ENCODE measurements around the gene NDUFV2. TPM values are rescaled to one million over a fixed set of nuclear protein-coding genes. Genes with fewer than 3 reads are reported as not detected.

NDUFV2 gene
- polyA plus RNA-seq, 3 donors: 55.4 to 184 (median 162) TPM

- Histone ChIP-seq H3K9me3 (replicated peaks in 1 of 2; ENCODE audit: control insufficient read depth in 1 of 2, insufficient read depth in 1 of 2, low read length in 2 of 2) (no peaks in the 10 kb centered on the region), H3K9ac (ENCODE audit: insufficient read depth, low read length, poor library complexity, severe bottlenecking) (no peak overlapping the region), H3K27ac (ENCODE audit: low read depth in 1 of 2, low read length in 2 of 2) (no peak overlapping the region), H3K36me3 (replicated peaks in 1 of 2; ENCODE audit: control insufficient read depth in 1 of 2, insufficient read depth in 2 of 2, low read length in 2 of 2) (no peaks in the 10 kb centered on the region), H4K20me1 (ENCODE audit: insufficient read depth, low read length) (no peaks in the 10 kb centered on the region), H3K4me1 (ENCODE audit: control insufficient read depth in 1 of 2, insufficient read depth in 2 of 2, low read length in 2 of 2) (peaks cover 13 to 17% of the 10 kb centered on the region in 2 donors), H3K4me3 (replicated peaks in 1 of 3; ENCODE audit: low read depth in 2 of 3, low read length in 3 of 3) (peak overlapping the region in 1 of 3 experiments; percentile 28), H3K27me3 (ENCODE audit: control insufficient read depth in 2 of 2, insufficient read depth in 2 of 2, low read length in 2 of 2) (no peaks in the 10 kb centered on the region), H3K4me2 (replicated peaks; ENCODE audit: extremely low read depth, low read length, poor library complexity, severe bottlenecking) (peak overlapping the region; percentile 28), H3K79me2 (ENCODE audit: insufficient read depth, low read length) (no peaks in the 10 kb centered on the region), H2AFZ (ENCODE audit: insufficient read depth, low read depth, low read length, poor library complexity, severe bottlenecking) (peak overlapping the region; percentile 69)
- peak overlapping the region; percentile 51 to 75 for H3K4me3 Mint-ChIP-seq
- H3K27ac Mint-ChIP-seq: peak overlapping the region in 5 of 7 donors; percentile 2 to 72 (median 70)
- intact Hi-C loops (cut with micrococcal nuclease): loop anchor here in 1 of 2 donors (5.0 to 10.0 kb wide), 2 partner anchors 135 to 263 kb away; partner anchors contain the start of gene TWSG1
- peaks cover 34% of the 10 kb centered on the region for H3K4me1 Mint-ChIP-seq
- WGBS (ENCODE audit: insufficient coverage): 0% methylated on average over 2 of the region's 9 CpGs
- no peaks in the 10 kb centered on the region for H3K36me3 Mint-ChIP-seq
- TF ChIP-seq, protein P1, sequence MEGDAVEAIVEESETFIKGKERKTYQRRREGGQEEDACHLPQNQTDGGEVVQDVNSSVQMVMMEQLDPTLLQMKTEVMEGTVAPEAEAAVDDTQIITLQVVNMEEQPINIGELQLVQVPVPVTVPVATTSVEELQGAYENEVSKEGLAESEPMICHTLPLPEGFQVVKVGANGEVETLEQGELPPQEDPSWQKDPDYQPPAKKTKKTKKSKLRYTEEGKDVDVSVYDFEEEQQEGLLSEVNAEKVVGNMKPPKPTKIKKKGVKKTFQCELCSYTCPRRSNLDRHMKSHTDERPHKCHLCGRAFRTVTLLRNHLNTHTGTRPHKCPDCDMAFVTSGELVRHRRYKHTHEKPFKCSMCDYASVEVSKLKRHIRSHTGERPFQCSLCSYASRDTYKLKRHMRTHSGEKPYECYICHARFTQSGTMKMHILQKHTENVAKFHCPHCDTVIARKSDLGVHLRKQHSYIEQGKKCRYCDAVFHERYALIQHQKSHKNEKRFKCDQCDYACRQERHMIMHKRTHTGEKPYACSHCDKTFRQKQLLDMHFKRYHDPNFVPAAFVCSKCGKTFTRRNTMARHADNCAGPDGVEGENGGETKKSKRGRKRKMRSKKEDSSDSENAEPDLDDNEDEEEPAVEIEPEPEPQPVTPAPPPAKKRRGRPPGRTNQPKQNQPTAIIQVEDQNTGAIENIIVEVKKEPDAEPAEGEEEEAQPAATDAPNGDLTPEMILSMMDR (IDR thresholded peaks at IDR 0.05): no peak
- H3K27me3 Mint-ChIP-seq (ENCODE audit: low read depth in 3 of 3): peaks cover 0 to 1% (median 0%) of the 10 kb centered on the region in 3 donors
- H3K9me3 Mint-ChIP-seq: peaks cover 0 to 4% (median 0%) of the 10 kb centered on the region in 7 donors
- DNase-seq: peak in 1 of 3 donors; percentile 30
Measured at GRCh38 chr18:9069601-9070000, 32.9 kb upstream of the NDUFV2 start.

DNA sequence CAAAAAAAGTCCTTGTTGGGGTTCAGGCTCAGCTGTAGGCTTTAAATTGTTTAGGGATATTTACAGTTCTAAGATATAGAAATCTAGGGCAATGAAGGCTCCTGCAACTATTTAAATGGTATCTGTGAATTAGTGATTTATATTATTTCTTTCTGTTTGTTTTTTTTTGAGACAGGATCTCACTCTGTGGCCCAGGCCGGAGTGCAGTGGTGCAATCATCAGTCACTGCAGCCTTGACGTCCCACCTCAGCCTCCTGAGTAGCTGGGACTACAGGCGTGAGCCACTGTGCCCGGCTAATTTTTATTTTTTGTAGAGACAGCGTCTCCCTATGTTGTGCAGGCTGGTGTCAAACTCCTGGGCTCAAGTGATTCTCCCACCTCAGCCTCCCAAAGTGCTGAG, 32.3 kb upstream of the NDUFV2 start:
- no peaks in the 10 kb centered on the region for H4K20me1 ChIP-seq (ENCODE audit: insufficient read depth, low read length)
- no peak overlapping the region for H3K4me2 ChIP-seq (replicated peaks; ENCODE audit: extremely low read depth, low read length, poor library complexity, severe bottlenecking)
- peaks cover 33% of the 10 kb centered on the region for H3K4me1 Mint-ChIP-seq
- intact Hi-C loops (cut with micrococcal nuclease): loop anchor here (5.0 to 10.0 kb wide), 5 partner anchors 67 to 447 kb away; partner anchors contain the start of gene ANKRD12 (in 1 of the 2)
- DNase-seq: no peak
- H3K27me3 ChIP-seq (ENCODE audit: control insufficient read depth in 2 of 2, insufficient read depth in 2 of 2, low read length in 2 of 2): no peaks in the 10 kb centered on the region
- H3K4me1 ChIP-seq (ENCODE audit: control insufficient read depth in 1 of 2, insufficient read depth in 2 of 2, low read length in 2 of 2): peaks cover 13 to 17% of the 10 kb centered on the region in 2 donors
- H3K36me3 ChIP-seq (replicated peaks in 1 of 2; ENCODE audit: control insufficient read depth in 1 of 2, insufficient read depth in 2 of 2, low read length in 2 of 2): no peaks in the 10 kb centered on the region
- no peak overlapping the region for H3K4me3 Mint-ChIP-seq
- TF ChIP-seq, protein P1 (IDR thresholded peaks at IDR 0.05): no peak
- H3K9me3 Mint-ChIP-seq: peaks cover 0 to 4% (median 0%) of the 10 kb centered on the region in 7 donors
- H3K27me3 Mint-ChIP-seq (ENCODE audit: low read depth in 3 of 3): peaks cover 0 to 1% (median 0%) of the 10 kb centered on the region in 3 donors
- H3K79me2 ChIP-seq (ENCODE audit: insufficient read depth, low read length): no peaks in the 10 kb centered on the region
- no peak overlapping the region for H2AFZ ChIP-seq (ENCODE audit: insufficient read depth, low read depth, low read length, poor library complexity, severe bottlenecking)
- no peak overlapping the region for H3K4me3 ChIP-seq (replicated peaks in 1 of 3; ENCODE audit: low read depth in 2 of 3, low read length in 3 of 3)
- no peaks in the 10 kb centered on the region for H3K9me3 ChIP-seq (replicated peaks in 1 of 2; ENCODE audit: control insufficient read depth in 1 of 2, insufficient read depth in 1 of 2, low read length in 2 of 2)
- H3K27ac ChIP-seq (ENCODE audit: low read depth in 1 of 2, low read length in 2 of 2): no peak overlapping the region
- 66% methylated on average over 5 of the region's 5 CpGs for WGBS (ENCODE audit: insufficient coverage)
- no peak overlapping the region for H3K9ac ChIP-seq (ENCODE audit: insufficient read depth, low read length, poor library complexity, severe bottlenecking)
- H3K36me3 Mint-ChIP-seq: no peaks in the 10 kb centered on the region
- H3K27ac Mint-ChIP-seq: no peak overlapping the region
